Measurements from ENCODE around the gene STEEP1. TPM values are rescaled to one million over a fixed set of nuclear protein-coding genes. Genes with fewer than 3 reads are reported as not detected.

The STEEP1 gene
- total RNA-seq, 4 donors from 2014 or later, result 19.2 to 35.5 (median 30.2) TPM

DNA sequence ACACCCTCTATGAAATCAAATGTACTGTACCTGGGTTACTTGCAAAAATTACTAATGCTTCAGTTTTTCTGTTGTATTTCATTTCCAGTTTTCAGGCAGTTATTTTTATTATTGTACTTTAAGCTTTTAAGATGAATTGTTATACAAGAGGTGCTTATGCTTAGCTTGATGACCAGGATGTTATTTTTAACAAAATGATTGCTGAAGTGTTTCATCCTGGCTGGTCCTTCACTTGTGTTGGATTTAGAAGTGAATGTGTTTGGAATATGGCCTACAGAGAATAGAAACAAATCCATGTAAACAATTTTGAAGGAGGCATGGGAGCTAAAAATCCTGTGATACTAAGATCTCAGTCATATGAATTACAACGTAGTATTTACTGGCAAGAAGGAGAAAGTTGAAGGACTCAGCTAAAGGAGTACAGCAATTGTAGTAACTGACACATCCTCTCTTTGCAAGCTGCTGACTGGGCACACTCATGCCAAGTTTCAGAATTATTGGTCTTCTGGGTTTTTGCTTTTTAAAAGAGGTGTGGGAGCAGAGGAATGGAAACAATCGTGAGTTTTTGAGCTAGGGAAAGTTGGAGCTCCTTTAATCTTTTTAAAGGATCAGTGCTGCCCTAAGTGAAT, 18.3 kb upstream of the STEEP1 start:
- WGBS, 2 donors, result 44 to 46% methylated on average over 2 of the region's 2 CpGs

DNA sequence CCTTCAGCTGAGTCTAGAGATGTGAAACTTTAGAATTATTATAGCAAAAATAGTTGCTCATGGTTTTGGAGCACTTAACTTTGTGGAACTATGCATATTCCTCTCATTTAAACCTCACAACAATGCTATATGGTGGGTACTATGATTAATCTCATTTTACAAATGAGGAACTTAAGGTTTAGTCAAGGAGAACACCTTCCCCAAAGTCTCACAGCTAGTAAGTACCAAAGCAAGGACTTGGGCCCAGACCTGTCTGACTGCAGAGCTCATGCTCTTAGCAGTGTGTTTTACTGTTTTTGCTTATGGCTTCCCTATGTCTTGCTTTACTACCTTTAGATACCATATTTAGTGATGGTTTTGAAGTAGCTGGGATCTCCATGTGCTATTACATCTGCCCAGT, 14.2 kb upstream of the STEEP1 start:
- Histone ChIP-seq H3K27me3 (no peaks in the 10 kb centered on the region), H3K27ac (no peak overlapping the region), H3K4me1 (peaks cover 3 to 15% (median 8%) of the 10 kb centered on the region in 4 donors), H3K9me3 (no peaks in the 10 kb centered on the region), H3K4me3 (no peak overlapping the region), H3K36me3 (no peaks in the 10 kb centered on the region)
- DNase-seq (ENCODE audit: low spot score in 2 of 2), result no peak
- TF ChIP-seq EP300 (IDR thresholded peaks at IDR 0.05), result no peak
- TF ChIP-seq, protein P1, sequence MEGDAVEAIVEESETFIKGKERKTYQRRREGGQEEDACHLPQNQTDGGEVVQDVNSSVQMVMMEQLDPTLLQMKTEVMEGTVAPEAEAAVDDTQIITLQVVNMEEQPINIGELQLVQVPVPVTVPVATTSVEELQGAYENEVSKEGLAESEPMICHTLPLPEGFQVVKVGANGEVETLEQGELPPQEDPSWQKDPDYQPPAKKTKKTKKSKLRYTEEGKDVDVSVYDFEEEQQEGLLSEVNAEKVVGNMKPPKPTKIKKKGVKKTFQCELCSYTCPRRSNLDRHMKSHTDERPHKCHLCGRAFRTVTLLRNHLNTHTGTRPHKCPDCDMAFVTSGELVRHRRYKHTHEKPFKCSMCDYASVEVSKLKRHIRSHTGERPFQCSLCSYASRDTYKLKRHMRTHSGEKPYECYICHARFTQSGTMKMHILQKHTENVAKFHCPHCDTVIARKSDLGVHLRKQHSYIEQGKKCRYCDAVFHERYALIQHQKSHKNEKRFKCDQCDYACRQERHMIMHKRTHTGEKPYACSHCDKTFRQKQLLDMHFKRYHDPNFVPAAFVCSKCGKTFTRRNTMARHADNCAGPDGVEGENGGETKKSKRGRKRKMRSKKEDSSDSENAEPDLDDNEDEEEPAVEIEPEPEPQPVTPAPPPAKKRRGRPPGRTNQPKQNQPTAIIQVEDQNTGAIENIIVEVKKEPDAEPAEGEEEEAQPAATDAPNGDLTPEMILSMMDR (IDR thresholded peaks at IDR 0.05), result no peak
- TF ChIP-seq POLR2A (IDR thresholded peaks at IDR 0.05), result no peak

More for the DNA sequence above, 18.3 kb upstream of the STEEP1 start:
- no peak overlapping the region for H3K27ac ChIP-seq
- no peak for DNase-seq (ENCODE audit: low spot score in 2 of 2)
- no peak overlapping the region for H3K4me3 ChIP-seq
- no peak for TF ChIP-seq EP300 (IDR thresholded peaks at IDR 0.05)
- TF ChIP-seq POLR2A (IDR thresholded peaks at IDR 0.05), result no peak
- TF ChIP-seq, protein P1 (IDR thresholded peaks at IDR 0.05), result no peak
- H3K9me3 ChIP-seq, result no peaks in the 10 kb centered on the region
- H3K36me3 ChIP-seq, result no peaks in the 10 kb centered on the region
- H3K4me1 ChIP-seq, result peaks cover 0 to 3% (median 0%) of the 10 kb centered on the region in 4 donors
- no peaks in the 10 kb centered on the region for H3K27me3 ChIP-seq

DNA sequence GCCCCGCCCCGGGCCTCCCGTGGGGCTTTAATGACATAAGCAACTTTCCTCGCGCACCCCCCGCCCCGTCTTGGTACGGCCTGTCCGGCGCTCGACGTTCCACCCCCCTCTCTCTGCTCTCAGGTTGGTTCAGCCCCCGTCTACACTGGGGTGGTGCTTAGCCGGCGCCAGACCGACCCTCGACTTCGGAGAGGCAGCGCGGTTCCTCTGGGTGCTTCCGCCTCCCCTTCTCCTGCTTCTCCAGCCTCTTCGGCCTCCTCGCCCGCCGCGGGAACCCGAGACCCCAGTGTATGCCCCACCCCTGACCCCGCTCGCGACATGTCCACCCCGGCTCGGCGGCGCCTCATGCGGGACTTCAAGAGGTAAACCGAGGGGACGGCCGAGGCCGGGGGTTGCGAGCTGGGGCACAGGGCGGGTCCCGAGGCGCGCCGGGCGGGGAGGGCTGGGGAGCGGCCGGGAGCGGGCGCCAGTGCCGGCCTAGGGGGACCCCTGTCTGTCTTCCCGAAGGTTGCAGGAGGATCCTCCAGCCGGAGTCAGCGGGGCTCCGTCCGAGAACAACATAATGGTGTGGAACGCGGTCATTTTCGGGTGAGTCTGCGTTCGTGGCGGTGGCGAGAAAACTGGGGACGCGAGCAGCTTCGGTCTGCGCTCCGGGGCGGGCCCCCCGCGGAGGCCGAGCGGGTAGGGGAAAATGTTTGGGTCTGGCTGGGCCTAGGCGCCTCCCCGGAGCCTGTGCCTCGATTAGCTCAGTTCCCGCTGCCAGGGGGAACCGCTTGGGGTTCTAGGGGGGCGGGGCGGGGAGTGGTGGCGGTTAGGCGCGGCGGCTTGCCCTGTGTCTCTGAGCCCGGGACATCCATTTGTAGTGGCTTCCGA, 9.4 kb upstream of the STEEP1 start, which contains the start of gene UBE2A:
TSS of gene UBE2A (plus strand) at position 170 of the 873 bp plus-strand sequence. CDS start at position 319, 149 bp downstream.
- Histone ChIP-seq H3K27ac (peak within 1 kb of the TSS; percentile 91 to 96 (median 94)), H3K9me3 (no peaks in the 10 kb centered on the region), H3K36me3 (no peaks in the 10 kb centered on the region), H3K4me1 (peaks cover 3 to 23% (median 8%) of the 10 kb centered on the region in 4 donors), H3K4me3 (peak within 1 kb of the TSS; percentile 57 to 79 (median 64)), H3K27me3 (no peaks in the 10 kb centered on the region)
- 41% methylated on average over 77 of the region's 86 CpGs; no CpG with 5 or more reads in 1 of the 2 donors for WGBS, 2 donors
- peak; percentile 79 to 81 for DNase-seq (ENCODE audit: low spot score in 2 of 2)
- TF ChIP-seq POLR2A (IDR thresholded peaks at IDR 0.05) (peak; percentile 34 to 72), EP300 (IDR thresholded peaks at IDR 0.05) (peak in 1 of 2 donors; percentile 85)
- TF ChIP-seq, protein P1 (IDR thresholded peaks at IDR 0.05), result peak; percentile 7 to 58 (median 39)

DNA sequence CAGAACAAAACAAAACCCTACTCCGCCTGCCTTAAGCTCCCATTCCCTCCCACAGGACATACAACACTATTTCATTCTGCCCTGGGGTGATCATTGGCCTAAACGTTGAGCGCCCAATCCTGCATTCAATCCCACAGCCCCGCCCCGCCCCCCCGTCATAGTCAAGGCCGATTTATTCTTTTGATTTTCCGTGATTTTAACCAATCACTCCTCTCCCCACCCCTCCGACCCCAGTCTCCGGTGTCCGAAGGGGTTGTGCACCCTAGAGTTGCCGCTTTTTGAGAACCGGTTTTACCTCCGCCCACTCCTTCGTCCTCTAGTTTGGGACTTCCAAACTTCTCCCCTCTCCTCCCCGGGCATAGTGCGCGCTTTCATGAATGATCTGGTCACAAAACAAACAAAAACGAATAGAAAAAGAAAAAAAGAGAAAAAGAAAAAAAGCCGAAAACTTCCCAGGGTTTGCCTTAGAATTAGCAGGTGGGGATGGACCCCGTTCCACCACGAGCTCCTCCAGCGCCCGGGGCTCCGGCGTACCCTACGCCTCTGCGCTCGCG, 8.7 kb upstream of the STEEP1 start:
- 4 to 34% methylated on average over 12 to 30 of the region's 30 CpGs for WGBS, 2 donors

More for the DNA sequence above, 8.7 kb upstream of the STEEP1 start:
- peak overlapping the region; percentile 57 to 79 (median 64) for H3K4me3 ChIP-seq
- DNase-seq (ENCODE audit: low spot score in 2 of 2), result peak in 1 of 2 donors; percentile 7
- H3K27ac ChIP-seq, result peak overlapping the region; percentile 91 to 96 (median 94)
- no peaks in the 10 kb centered on the region for H3K27me3 ChIP-seq
- TF ChIP-seq EP300 (IDR thresholded peaks at IDR 0.05) (no peak), POLR2A (IDR thresholded peaks at IDR 0.05) (no peak)
- TF ChIP-seq, protein P1 (IDR thresholded peaks at IDR 0.05), result no peak
- peaks cover 3 to 23% (median 8%) of the 10 kb centered on the region in 4 donors for H3K4me1 ChIP-seq
- H3K36me3 ChIP-seq, result no peaks in the 10 kb centered on the region
- H3K9me3 ChIP-seq, result no peaks in the 10 kb centered on the region
